ENCODE measurements around the gene ZDHHC13. TPM values are rescaled to one million over a fixed set of nuclear protein-coding genes. Genes with fewer than 3 reads are reported as not detected.

ZDHHC13 gene, protein sequence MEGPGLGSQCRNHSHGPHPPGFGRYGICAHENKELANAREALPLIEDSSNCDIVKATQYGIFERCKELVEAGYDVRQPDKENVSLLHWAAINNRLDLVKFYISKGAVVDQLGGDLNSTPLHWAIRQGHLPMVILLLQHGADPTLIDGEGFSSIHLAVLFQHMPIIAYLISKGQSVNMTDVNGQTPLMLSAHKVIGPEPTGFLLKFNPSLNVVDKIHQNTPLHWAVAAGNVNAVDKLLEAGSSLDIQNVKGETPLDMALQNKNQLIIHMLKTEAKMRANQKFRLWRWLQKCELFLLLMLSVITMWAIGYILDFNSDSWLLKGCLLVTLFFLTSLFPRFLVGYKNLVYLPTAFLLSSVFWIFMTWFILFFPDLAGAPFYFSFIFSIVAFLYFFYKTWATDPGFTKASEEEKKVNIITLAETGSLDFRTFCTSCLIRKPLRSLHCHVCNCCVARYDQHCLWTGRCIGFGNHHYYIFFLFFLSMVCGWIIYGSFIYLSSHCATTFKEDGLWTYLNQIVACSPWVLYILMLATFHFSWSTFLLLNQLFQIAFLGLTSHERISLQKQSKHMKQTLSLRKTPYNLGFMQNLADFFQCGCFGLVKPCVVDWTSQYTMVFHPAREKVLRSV
- polyA plus RNA-seq, result 8.2 TPM

DNA sequence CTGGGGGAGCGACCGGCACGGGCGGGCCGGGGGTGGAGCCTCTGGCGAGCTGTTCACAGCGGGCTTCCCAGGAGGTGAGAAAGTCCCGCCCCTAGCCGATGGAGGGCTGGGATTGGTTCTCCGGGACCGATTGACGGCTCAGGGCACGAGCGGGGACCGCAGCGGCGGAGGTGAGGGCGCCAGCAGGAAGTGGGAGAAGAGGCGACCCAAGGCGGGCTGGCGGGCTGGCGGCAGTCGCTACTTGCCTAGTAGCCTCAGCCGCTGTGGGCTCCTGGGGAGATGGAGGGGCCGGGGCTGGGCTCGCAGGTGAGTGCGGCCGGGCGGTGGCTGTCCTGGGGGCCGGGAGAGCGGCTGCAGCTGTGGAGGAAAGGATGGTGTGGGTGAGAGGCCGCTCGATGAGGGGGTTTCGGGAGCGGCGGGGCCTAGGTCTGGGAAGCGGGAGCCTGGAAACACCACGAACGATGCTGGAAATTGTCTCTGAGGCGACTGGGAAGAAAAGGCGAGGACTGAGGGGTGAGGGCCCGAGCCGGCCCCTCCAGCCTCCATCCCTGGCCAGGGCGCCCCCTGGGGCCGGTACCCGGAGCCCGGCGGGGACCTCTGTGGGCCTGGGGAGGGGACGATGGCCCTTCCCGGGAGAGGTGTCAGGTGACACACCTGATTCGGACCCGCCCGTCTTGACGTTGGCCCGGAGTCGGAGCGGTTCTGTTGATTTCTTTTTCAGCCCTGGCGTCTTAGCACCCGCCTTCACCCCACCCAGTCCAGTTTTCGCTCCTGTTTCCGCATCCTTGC lies at the start of gene ZDHHC13:
ZDHHC13 (plus strand) TSS at position 198 of the 789 bp plus-strand sequence; CDS start at position 280, 82 bp downstream.
- Mint-ChIP-seq H3K36me3 (peaks cover 1% of the 10 kb centered on the region), H3K27ac (peak within 1 kb of the TSS; percentile 79 to 94 (median 87)), H3K9me3 (peaks cover 0 to 2% (median 0%) of the 10 kb centered on the region in 3 donors), H3K4me1 (peaks cover 34 to 38% (median 37%) of the 10 kb centered on the region in 3 donors), H3K27me3 (no peaks in the 10 kb centered on the region), H3K4me3 (peak within 1 kb of the TSS; percentile 93 to 98 (median 97))

DNA sequence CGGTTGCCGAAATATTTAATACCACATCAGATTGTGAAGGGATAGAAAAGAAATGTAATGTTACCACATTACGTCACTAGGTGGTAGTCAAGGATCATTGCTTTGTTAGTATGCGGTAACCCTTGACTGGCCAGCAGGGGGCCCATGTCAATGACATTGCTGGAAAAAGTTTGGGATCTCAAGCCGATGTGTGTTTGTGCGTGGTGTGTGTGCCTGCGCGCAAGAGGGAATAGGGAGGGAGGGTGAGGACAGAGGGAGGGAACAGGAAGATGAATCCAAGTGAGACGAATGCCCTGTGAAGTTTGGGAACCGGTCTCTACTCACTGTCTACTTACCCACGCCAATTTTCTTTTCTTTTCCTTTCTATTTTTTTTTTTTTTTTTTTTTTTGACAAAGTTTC lies 45.7 kb upstream of the ZDHHC13 start:
- H3K4me1 Mint-ChIP-seq, result peaks cover 0 to 2% (median 2%) of the 10 kb centered on the region in 3 donors
- peaks cover 7 to 13% (median 10%) of the 10 kb centered on the region in 3 donors for H3K9me3 Mint-ChIP-seq
- peaks cover 3% of the 10 kb centered on the region for H3K36me3 Mint-ChIP-seq
- H3K4me3 Mint-ChIP-seq, result peak overlapping the region in 2 of 4 donors; percentile 16 to 63
- H3K27me3 Mint-ChIP-seq, result peaks cover 7% of the 10 kb centered on the region
- H3K27ac Mint-ChIP-seq, result no peak overlapping the region

DNA sequence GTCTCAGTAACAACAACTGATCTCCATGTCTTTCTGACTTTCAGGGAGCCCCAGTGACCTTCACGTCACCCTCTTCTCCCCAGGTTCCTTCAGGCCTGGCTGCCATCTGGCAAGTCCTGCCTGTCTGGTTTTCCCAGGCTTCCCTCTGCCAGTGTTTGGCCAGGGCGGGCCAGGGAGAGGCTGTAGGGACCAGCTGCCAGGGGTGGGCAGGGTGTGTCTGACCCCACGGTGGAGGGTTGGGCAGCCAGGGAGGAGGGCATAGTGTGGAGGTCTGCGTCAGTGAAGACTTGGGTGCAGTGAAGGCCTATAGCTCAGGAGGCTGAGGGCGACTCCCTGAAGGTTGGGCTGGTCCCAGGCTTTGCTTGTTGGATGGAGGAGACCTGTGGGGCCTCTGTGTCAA lies 44.5 kb upstream of the ZDHHC13 start:
- peaks cover 3% of the 10 kb centered on the region for H3K36me3 Mint-ChIP-seq
- peaks cover 0 to 4% (median 2%) of the 10 kb centered on the region in 3 donors for H3K4me1 Mint-ChIP-seq
- H3K27me3 Mint-ChIP-seq, result peaks cover 6% of the 10 kb centered on the region
- no peak overlapping the region for H3K27ac Mint-ChIP-seq
- H3K4me3 Mint-ChIP-seq, result no peak overlapping the region
- peaks cover 7 to 13% (median 10%) of the 10 kb centered on the region in 3 donors for H3K9me3 Mint-ChIP-seq

DNA sequence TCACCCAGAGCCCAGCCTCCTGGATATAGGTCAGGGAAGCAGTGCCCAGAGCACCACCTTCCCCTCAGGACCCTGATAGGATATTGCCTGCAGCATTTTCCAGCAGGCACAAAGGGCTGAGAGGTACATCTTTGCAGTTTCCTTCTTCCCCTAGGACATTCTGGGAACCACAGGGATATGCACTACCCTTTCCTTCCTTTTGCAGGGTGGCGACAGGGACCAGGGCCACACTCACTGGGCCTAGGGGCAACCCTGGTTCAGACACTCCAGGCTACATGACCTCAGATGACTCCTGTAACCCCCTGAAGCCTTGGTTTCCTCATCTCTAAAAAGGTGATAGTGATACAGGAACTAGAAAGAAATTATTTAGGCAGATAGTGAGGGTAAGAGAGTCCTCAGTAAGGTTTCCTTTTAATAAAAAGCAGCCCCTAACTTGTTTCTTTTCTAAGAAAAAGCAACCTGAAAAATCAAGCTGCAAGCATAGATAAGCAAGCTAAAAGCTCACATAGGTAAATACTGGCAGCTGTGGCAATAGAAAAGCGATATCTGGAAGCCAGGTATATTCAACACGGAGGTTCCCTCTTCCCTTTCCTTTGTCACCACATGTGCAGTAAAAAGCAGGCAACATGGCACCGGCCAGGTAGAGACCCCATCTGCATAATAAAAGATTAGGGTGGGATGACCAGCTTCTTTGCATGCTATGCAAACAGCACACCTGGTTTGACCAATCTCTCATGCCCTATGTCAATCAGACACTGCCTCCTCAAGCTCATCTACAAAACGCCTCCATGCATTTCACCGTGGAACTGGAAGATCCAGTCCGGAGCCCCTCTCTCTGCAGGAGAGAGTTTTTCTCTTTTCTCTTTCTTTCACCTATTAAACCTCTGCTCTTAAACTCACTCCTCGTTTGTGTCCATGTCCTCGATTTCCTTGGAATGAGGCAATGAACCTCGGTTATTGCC lies 43.2 kb upstream of the ZDHHC13 start:
- peaks cover 7% of the 10 kb centered on the region for H3K27me3 Mint-ChIP-seq
- H3K4me1 Mint-ChIP-seq, result peaks cover 0 to 4% (median 2%) of the 10 kb centered on the region in 3 donors
- H3K36me3 Mint-ChIP-seq, result peaks cover 3% of the 10 kb centered on the region
- no peak overlapping the region for H3K27ac Mint-ChIP-seq
- no peak overlapping the region for H3K4me3 Mint-ChIP-seq
- H3K9me3 Mint-ChIP-seq, result peaks cover 4 to 5% (median 4%) of the 10 kb centered on the region in 3 donors

DNA sequence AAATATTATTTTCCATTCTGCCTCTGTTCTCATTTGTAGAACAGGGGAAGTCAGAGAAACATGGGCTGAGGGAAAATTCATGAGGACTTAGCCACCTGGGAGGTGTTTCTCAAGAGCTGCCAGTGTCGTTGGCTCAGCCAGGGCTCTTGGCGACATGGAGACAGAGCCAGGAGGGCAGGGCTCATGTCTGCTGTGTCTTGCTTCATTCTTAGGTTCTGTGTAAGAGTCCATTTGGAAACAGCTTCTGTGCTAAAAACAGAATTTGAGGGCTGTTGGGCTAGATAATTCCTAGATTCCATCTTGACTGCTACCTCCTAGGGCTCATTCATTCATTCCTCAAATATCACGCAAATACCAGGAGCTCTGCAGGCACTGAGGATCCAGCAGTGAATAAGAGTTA lies 41.3 kb upstream of the ZDHHC13 start:
- H3K27ac Mint-ChIP-seq, result no peak overlapping the region
- peaks cover 3% of the 10 kb centered on the region for H3K36me3 Mint-ChIP-seq
- H3K9me3 Mint-ChIP-seq, result no peaks in the 10 kb centered on the region
- peaks cover 11% of the 10 kb centered on the region for H3K27me3 Mint-ChIP-seq
- H3K4me1 Mint-ChIP-seq, result peaks cover 0 to 4% (median 2%) of the 10 kb centered on the region in 3 donors
- H3K4me3 Mint-ChIP-seq, result no peak overlapping the region

DNA sequence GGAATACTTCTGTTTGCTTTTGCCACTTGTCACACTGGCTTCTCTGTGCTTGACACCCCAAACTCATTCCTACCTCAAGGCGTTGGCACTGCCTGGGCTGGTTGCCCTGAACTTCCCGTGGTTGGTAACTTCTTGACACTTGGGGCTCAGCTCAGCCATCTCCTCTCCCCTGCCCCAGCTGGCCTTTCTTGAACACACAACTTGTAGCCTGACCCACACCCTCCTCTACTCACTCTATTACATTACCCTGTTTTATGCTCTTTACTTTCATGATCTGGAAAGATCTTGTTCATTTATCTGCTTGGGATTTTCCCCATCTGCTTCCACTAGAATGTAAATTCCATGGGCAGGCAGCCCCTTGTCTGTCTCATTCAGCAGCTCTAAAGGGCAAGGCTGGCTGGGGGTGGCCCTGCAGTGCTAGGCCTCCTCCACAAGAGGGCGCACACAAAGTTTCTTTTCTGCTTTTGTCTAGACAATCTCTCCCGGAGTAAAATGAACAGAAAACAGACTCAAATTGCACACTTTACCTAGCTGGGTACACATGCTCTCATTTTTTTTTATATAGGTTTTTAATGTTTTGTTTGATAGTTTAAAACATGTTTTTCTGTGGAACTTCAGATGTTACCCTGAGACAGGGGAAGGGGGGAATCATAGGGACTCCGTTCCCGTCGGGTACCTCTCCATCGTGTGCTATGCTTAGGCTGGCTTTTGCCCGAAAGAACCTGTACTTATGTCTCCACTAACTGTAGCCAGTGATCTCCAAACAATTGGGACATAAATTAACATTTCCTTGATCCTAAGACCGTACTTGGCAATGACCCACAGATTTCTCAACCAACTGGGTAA lies 40.0 kb upstream of the ZDHHC13 start:
- peaks cover 11% of the 10 kb centered on the region for H3K27me3 Mint-ChIP-seq
- peaks cover 0 to 2% (median 0%) of the 10 kb centered on the region in 3 donors for H3K4me1 Mint-ChIP-seq
- no peaks in the 10 kb centered on the region for H3K9me3 Mint-ChIP-seq
- no peak overlapping the region for H3K4me3 Mint-ChIP-seq
- no peak overlapping the region for H3K27ac Mint-ChIP-seq
- H3K36me3 Mint-ChIP-seq, result peaks cover 1% of the 10 kb centered on the region

DNA sequence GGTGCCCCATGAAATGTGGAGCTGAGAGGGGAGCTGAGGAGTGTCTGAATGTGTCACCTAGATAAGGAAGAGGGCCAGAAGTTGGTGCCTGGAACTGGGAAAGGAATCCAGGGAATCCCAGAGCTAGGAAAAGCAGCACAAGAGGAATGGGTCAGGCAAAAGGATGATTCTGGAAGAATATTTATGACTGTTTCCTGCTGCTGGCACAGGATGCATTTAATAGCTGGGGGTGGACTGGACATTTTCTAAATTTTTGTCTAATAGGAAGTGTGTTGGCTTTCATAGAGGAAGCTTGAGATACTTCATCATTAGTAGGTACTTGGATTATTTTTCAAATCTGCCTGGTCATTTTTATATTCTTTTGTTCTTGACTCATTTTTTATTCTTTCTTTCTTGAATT lies 39.0 kb upstream of the ZDHHC13 start:
- H3K27me3 Mint-ChIP-seq, result peaks cover 11% of the 10 kb centered on the region
- H3K4me1 Mint-ChIP-seq, result peaks cover 0 to 2% (median 0%) of the 10 kb centered on the region in 3 donors
- H3K36me3 Mint-ChIP-seq, result peaks cover 1% of the 10 kb centered on the region
- no peaks in the 10 kb centered on the region for H3K9me3 Mint-ChIP-seq
- H3K4me3 Mint-ChIP-seq, result no peak overlapping the region
- peak overlapping the region in 1 of 3 donors; percentile 11 for H3K27ac Mint-ChIP-seq

DNA sequence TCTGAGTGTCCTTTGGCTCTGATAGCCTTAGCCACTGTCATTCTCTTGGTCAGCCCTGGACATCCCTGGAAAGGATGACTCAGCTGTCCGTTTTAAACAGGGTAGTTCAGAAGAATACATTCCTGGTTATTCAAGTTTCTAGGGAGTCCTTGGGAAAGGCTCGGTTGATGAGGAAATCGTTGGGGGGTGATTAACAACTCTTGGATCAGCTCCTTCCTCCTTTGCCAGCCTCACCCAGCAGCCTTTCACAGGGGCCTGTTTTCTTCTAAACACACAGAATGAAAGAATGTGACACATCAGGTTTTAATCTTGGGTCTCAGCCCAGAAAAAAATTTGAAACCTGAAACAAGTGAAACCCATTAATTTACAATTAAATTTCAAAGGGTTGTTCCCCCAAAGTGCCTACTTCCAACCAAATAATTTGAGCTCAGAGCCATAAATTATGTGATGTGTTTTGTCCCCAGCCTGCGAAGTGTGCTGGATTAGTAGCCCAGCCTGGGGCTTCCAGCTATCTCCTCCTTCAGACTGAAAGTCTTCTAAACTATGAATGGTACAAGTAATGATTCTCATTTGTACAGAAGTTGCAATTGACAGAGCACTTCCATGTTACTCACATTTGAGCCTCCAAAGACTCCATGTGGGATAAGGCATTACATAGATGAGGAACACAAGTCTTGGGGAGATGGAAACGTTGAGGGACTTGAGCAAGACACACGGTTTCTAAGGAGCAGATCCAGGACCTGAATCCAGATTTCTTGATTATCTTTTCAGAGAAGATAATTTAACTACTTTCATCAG lies 37.1 kb upstream of the ZDHHC13 start:
- H3K4me1 Mint-ChIP-seq, result peaks cover 0 to 2% (median 0%) of the 10 kb centered on the region in 3 donors
- H3K4me3 Mint-ChIP-seq, result no peak overlapping the region
- peaks cover 1% of the 10 kb centered on the region for H3K36me3 Mint-ChIP-seq
- no peaks in the 10 kb centered on the region for H3K9me3 Mint-ChIP-seq
- no peak overlapping the region for H3K27ac Mint-ChIP-seq
- peaks cover 11% of the 10 kb centered on the region for H3K27me3 Mint-ChIP-seq

DNA sequence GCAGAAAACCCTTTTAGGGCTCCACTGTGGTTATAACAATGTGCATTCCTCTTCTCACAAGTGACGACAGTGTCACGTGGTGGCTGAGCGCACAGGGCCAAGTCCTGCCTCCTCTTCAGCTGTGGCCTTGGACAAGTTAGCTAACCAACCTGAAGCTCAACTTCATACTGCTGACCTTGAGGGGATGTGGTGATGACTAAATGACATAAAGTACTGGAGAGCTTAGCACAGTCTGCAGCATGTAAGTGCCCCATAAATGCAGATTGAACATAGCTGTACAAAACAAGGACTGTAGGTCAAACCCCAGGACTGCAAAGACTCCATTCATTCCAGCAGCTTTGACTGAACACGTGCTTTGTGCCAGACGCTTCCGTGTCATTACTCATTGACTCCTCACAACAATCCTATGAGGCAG lies 36.4 kb upstream of the ZDHHC13 start:
- Mint-ChIP-seq H3K4me3 (no peak overlapping the region), H3K4me1 (peaks cover 0 to 2% (median 0%) of the 10 kb centered on the region in 3 donors), H3K36me3 (peaks cover 1% of the 10 kb centered on the region), H3K27me3 (peaks cover 11% of the 10 kb centered on the region), H3K9me3 (no peaks in the 10 kb centered on the region), H3K27ac (no peak overlapping the region)

DNA sequence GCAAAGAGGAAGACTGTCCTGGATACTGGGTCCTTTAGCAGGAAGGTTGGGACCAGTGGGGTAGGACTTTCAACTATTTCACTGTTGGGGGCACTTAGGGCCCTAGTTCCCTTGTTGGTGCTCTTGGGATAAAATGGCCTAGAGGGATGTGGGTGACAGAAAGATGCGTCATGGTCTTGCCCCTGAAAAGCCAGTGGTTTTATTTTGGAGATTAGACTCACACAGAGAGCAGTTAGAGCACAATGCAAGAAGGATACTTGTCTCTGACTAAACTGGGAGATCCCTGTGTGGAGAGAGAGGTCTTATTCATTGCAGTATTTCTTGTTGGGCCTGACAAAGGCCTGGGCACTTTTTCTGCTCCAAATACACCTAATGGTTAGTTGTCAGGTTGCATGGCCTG lies 33.8 kb upstream of the ZDHHC13 start:
- Mint-ChIP-seq H3K27ac (no peak overlapping the region), H3K4me1 (no peaks in the 10 kb centered on the region), H3K4me3 (no peak overlapping the region), H3K9me3 (peaks cover 1 to 6% (median 2%) of the 10 kb centered on the region in 3 donors), H3K27me3 (peaks cover 11% of the 10 kb centered on the region), H3K36me3 (peaks cover 1% of the 10 kb centered on the region)

DNA sequence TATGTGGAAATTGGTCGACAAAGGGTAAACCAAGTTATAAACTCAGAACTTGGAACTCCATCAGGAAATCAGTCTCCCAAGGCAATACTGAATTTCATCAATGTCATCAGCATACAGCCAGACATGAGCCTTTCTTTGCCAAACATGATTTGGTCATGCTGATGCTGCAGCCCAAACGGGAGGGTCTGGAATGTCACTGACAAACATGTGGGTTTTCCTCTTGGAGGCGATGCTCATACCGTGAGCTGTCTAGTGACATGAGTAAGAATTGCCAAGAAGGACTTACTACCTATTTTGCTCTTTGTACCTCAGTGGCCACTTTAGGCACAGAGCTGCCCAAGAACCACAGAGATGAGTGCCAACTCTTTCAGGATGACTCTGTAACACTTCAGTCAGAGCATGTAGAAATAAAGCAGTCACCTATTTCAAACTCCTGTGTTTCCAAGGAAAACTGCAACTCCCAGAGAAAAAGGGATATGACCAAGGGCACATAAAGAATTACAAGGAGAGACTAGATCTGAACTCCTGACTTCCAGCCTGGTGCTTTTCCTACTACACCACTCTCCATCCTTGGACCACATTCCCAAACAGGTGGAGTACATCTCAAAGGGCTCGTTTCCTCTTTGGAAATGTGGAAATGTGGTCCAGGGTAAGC lies 32.2 kb upstream of the ZDHHC13 start:
- no peak overlapping the region for H3K4me3 Mint-ChIP-seq
- peaks cover 1% of the 10 kb centered on the region for H3K36me3 Mint-ChIP-seq
- H3K9me3 Mint-ChIP-seq, result peaks cover 1 to 6% (median 2%) of the 10 kb centered on the region in 3 donors
- H3K27me3 Mint-ChIP-seq, result peaks cover 12% of the 10 kb centered on the region
- H3K4me1 Mint-ChIP-seq, result no peaks in the 10 kb centered on the region
- no peak overlapping the region for H3K27ac Mint-ChIP-seq

DNA sequence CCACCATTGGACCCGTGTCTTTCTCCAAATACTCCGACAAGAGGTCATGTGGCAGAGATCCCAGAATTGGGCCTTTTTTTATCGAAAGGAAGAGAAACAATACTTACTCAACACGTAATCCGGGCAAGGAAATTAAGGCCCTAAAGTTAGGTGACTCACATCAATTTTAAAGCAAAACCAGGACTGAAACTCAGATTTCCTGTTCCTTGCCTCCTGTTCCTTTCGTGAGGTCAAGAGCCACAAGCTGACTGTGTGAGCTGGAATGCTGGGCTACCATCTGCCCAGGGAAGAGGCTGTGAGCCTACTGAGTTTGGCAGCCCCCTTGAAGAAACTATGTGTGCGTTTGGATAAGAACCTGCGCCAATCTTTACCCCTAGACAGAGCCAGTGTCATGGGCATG lies 29.3 kb upstream of the ZDHHC13 start:
- Mint-ChIP-seq H3K27ac (peak overlapping the region in 1 of 3 donors; percentile 26), H3K27me3 (peaks cover 9% of the 10 kb centered on the region), H3K4me3 (no peak overlapping the region), H3K9me3 (peaks cover 1 to 6% (median 2%) of the 10 kb centered on the region in 3 donors), H3K36me3 (no peaks in the 10 kb centered on the region), H3K4me1 (no peaks in the 10 kb centered on the region)
